Coronary artery (tissue), 2 donors: ENCODE data around the gene DDX3X.
"Not testable (repeated sequence)": the region's sequence is repeated elsewhere in the genome, so short reads cannot be mapped to it uniquely, and the experiment has no call there.

Source experiments
- DNase-seq: peaks from one replicate; pipeline ENCODE4 v3.0.0-alpha.2; 2017; ENCODE audit warnings: low spot score
- H3K27ac ChIP-seq, 2 donors: fragments of 200-600 bp; sonication (generic); one replicate each; pipeline ENCODE4 v1.5.1; 2016 to 2019
- H3K4me3 ChIP-seq: fragments of 200-600 bp; sonication (generic); 2 replicates; pipeline ENCODE4 v1.5.1; 2016; ENCODE audit warnings: mild to moderate bottlenecking, moderate library complexity
- CTCF ChIP-seq: fragments of 200-600 bp; sonication (generic); IDR thresholded peaks from one replicate; pipeline ENCODE4 v1.5.1; 2019; ENCODE audit warnings: antibody characterized with exemption

DDX3X gene

GRCh38 chrX:41314204-41314603, 19.8 kb upstream of the DDX3X start:
- DNase-seq, result no peak

GRCh38 chrX:41314881-41315280, 19.1 kb upstream of the DDX3X start:
- no peak for TF ChIP-seq CTCF
- no peak overlapping the region for H3K4me3 ChIP-seq
- DNase-seq, result no peak
- no peak overlapping the region for H3K27ac ChIP-seq

More at GRCh38 chrX:41314204-41314603, 19.8 kb upstream of the DDX3X start:
- Histone ChIP-seq H3K4me3 (no peak overlapping the region), H3K27ac (no peak overlapping the region)
- no peak for TF ChIP-seq CTCF

- not testable (repeated sequence) for H3K27ac ChIP-seq, DNase-seq
Measured at GRCh38 chrX:41316266-41316665, 17.7 kb upstream of the DDX3X start.

GRCh38 chrX:41317477-41318208, 16.3 kb upstream of the DDX3X start:
- Histone ChIP-seq H3K4me3 (no peak overlapping the region), H3K27ac (no peak overlapping the region)
- TF ChIP-seq CTCF, result no peak
- no peak for DNase-seq

More at GRCh38 chrX:41316266-41316665, 17.7 kb upstream of the DDX3X start:
- H3K4me3 ChIP-seq, result not testable (repeated sequence)

GRCh38 chrX:41320393-41320792, 13.6 kb upstream of the DDX3X start:
- no peak overlapping the region for H3K4me3 ChIP-seq
- no peak for TF ChIP-seq CTCF
- H3K27ac ChIP-seq, result no peak overlapping the region
- DNase-seq, result peak; percentile 5

- TF ChIP-seq CTCF, result no peak
- H3K27ac ChIP-seq, result no peak overlapping the region
- no peak overlapping the region for H3K4me3 ChIP-seq
- DNase-seq, result no peak
Measured at GRCh38 chrX:41322821-41323603, 10.9 kb upstream of the DDX3X start.

- no peak for DNase-seq
- no peak overlapping the region for H3K4me3 ChIP-seq
- TF ChIP-seq CTCF, result no peak
- H3K27ac ChIP-seq, result no peak overlapping the region
Measured at GRCh38 chrX:41326431-41326830, 7.5 kb upstream of the DDX3X start.
